NCI-H1436 (cell line): ENCODE measurements around the gene GUCA1C.

Source experiments
- DNase-seq: peaks from one replicate; lab custom pipeline; 2025; lab: John Stamatoyannopoulos, UW

Gene GUCA1C

GRCh38 chr3:108953700-108954099, at the start of gene GUCA1C:
Gene GUCA1C, minus strand, starts transcription at chr3:108953879. Its CDS starts 117 bp downstream, at chr3:108953762.
- no peak for DNase-seq

- DNase-seq, result no peak
Measured at GRCh38 chr3:108998436-108998835, 44.8 kb upstream of the GUCA1C start.

- DNase-seq, result no peak
Measured at GRCh38 chr3:108985844-108986243, 32.2 kb upstream of the GUCA1C start.

DNA sequence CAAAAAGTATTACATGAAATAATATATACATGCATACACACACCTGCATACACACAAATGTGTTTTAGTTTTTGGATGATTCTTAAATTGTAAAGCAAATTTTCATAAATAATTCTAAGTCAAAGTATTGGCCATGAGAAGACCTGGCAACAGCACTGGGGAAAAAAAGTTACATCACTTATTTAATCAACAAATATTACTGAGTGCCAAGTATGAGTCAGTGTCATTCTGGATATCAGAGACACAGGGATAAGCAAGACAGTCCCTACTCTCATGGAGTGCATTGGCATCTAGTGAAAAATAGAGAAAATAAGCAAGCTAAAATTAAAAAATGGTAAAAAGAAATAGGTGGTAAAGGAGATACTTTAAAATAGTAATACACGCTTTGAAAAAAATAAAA, 29.4 kb upstream of the GUCA1C start:
- no peak for DNase-seq

- DNase-seq, result no peak
Measured at GRCh38 chr3:108976058-108976457, 22.4 kb upstream of the GUCA1C start.

- no peak for DNase-seq
Measured at GRCh38 chr3:108973019-108973418, 19.3 kb upstream of the GUCA1C start.

DNA sequence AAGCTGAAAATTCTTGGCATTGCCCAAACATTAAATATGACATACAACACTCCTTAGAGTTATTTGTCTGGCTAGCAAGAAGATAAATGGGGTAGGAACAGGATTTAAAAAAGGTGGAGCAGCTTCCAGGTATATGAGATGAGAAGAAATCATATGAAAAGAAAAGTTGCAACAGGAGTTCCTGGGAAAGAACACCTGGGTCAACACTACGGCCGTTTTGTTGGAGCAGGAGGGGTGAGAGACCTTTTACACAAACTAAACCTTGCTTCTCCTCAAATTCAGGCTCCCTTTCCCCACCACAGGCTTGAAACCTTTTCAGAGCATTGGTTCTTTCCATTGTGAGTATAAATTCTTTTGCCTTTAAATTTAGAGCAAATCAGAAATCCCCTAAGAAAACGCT, 18.8 kb upstream of the GUCA1C start:
- no peak for DNase-seq

DNA sequence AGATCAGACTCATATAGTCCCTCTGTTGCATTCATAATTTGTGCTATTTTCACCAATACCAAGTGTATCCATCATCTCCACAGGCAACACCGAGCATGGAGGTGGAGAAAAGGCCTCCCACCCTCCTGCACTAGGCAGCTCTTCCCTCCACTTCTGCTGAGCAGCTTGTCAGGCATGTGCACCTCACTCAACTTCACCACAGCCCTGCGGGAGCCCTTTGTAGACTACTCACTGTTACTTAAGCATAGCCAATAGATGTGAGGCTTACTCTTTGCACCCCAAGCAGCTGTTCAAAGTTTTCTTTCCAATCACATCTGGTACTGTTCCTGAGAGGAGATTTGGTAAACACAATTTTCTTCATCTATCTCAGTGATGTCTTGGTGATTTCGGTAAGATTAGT, 16.9 kb upstream of the GUCA1C start:
- no peak for DNase-seq

GRCh38 chr3:108966773-108967172, 13.1 kb upstream of the GUCA1C start:
- no peak for DNase-seq

DNA sequence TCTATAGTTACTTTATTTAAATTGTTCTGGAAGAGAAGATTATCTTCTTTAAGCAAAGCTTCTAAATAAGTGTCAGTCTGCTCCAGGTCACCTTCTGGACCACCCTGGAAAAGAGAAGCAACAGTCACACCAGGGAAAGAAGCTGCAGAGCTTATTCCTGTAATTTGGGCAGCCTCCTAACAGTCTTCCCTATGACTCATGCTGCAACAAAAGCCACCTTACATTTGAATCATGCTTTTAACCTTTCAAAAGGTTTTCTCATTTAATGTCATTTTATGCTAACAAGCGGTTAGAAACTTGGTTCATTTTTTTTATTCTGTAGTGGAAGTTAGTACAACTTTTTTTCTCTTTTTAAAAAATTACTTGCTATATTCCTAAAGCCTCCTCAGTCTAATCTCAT, 5.3 kb upstream of the GUCA1C start:
- DNase-seq, result no peak

DNA sequence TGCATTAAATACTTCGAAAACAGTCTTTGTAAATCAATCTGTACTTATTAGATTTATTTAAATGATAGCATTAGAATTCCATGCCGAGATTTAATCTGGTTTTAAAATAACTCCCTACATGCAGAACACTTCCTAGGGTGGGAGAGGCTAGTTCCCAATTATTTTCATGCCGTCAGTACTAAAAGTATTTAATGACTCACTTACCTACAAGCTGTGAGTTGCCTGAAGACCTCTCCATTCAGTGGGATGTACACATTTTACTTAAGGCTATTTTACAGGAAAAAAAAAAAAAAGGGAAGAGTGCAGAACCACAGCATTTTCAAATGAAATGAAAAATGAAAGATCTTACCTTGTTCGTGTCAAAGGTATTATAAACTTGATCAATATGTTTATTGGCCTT, 469 bp downstream of the GUCA1C start:
- no peak for DNase-seq

GRCh38 chr3:108951820-108952501, 1.7 kb downstream of the GUCA1C start:
- DNase-seq, result no peak

- no peak for DNase-seq
Measured at GRCh38 chr3:108947855-108948254, 5.8 kb downstream of the GUCA1C start.

- DNase-seq, result no peak
Measured at GRCh38 chr3:108946292-108947285, 7.1 kb downstream of the GUCA1C start.

DNA sequence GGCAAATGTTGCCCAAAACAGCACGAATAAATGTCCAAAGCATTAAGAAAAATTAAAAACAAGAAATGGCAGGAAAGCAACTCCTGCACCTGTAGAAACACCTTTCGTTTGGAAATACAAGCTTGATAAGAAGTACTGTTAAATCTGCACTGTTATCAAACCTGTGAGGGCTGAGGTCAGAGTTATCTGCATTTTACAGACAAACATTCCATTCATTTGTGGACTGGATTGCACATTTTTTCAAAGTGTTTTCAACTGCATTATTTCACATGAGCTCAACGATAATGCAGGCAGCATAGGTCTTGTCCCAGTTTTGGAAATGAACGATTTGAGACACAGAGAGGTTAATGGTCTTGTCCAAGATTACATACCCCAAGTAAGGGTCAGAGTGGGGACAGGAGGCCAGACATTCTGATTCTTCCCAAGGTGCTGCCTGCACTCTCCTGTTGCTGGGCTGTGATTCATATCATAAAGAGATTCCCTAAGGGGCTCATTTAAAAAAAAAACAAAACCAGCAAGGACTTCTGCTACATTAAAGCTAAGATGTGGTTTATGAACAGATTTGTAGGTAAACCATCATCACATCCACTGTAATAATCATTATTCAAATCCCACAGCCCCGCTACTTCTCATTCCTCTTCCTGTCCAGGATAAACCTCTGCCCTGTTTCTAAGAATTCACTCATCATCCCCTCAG, 13.0 kb downstream of the GUCA1C start:
- no peak for DNase-seq

- DNase-seq, result no peak
Measured at GRCh38 chr3:108940166-108940565, 13.5 kb downstream of the GUCA1C start.

- DNase-seq, result no peak
Measured at GRCh38 chr3:108936924-108937689, 16.6 kb downstream of the GUCA1C start.

DNA sequence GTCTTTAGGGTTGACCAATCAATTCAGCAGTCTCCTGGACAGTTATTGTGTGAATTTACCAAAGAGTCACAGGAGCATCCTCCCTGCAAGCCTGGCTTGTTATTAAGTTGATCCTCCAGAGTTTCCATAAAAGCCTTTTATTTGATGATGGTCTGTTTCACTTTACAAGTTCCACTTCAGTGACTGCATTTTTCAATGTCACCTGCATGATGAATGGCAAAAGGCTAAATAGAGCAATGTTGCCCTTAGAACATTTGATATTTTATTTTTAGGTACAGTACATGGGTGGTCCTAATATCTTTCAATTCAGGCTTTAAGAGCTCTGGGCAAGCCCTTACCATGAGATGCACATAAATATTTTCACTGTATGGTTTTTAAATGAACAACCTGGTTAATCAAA, 22.6 kb downstream of the GUCA1C start:
- no peak for DNase-seq

DNA sequence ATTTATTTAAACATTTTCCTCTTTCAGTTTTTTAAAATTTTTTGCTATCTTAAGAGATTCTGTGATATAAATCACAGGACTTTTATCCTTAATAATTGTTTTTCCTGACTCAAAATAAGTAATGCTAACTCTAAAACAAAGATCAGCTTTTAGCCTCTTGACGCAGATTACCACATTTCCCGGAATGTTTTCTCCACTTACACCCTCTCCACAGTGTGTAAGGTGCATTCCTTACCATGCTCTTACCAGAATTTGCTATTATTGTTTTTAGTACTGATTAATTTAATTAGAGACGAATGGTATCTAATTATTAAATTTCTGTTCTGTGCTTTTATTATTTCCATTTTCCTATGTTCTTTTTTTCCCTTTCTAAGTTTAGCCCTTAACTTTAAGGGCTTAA, 34.8 kb downstream of the GUCA1C start:
- no peak for DNase-seq

GRCh38 chr3:108914774-108915641, 38.7 kb downstream of the GUCA1C start:
- peak; percentile 70 for DNase-seq

DNA sequence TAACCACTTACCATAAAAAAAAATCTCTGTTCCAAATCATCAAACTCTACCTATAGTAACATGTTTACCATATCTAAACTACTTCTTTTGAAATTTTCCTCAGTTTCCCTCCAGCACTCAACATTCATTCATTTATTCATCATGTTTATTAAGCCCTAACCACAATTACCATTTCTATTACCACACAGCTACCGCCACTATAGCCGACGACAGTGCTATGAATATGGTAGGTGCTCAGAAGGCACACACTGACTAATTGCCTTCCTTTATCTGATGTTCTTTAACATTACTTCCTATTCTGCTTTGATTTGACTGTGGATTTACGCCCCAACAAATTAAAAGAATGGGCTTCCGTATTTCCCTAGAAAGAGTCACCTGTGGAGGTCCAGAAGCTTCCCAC, 43.9 kb downstream of the GUCA1C start:
- no peak for DNase-seq
